Measurements from ENCODE around the gene DCUN1D3.
A peak's percentile ranks its signal among the peaks of the same experiment; 100 is the strongest.

The DCUN1D3 gene

GRCh38 chr16:20847550-20847949 is 52.6 kb downstream of the DCUN1D3 start:
- no peaks in the 10 kb centered on the region for H3K9me3 ChIP-seq
- no peak overlapping the region for H3K27ac ChIP-seq
- no peaks in the 10 kb centered on the region for H3K36me3 ChIP-seq
- H3K4me3 ChIP-seq (ENCODE audit: low read depth in 1 of 2, low read length in 1 of 2), result no peak overlapping the region
- no peak for TF ChIP-seq CTCF (IDR thresholded peaks at IDR 0.05)
- H3K27me3 ChIP-seq, result no peaks in the 10 kb centered on the region
- H3K4me1 ChIP-seq (ENCODE audit: control insufficient read depth in 1 of 2, insufficient read depth in 1 of 2, low read depth in 1 of 2, low read length in 1 of 2), result peaks cover 23 to 33% of the 10 kb centered on the region in 2 experiments

- no peak overlapping the region for H3K27ac ChIP-seq
- H3K4me3 ChIP-seq (ENCODE audit: low read depth in 1 of 2, low read length in 1 of 2), result no peak overlapping the region
- TF ChIP-seq CTCF (IDR thresholded peaks at IDR 0.05), result no peak
- no peaks in the 10 kb centered on the region for H3K9me3 ChIP-seq
- H3K27me3 ChIP-seq, result no peaks in the 10 kb centered on the region
- no peaks in the 10 kb centered on the region for H3K36me3 ChIP-seq
- peaks cover 30 to 41% of the 10 kb centered on the region in 2 experiments for H3K4me1 ChIP-seq (ENCODE audit: control insufficient read depth in 1 of 2, insufficient read depth in 1 of 2, low read depth in 1 of 2, low read length in 1 of 2)
Observed at GRCh38 chr16:20846551-20846950, 53.6 kb downstream of the DCUN1D3 start.

- peaks cover 30 to 38% of the 10 kb centered on the region in 2 experiments for H3K4me1 ChIP-seq (ENCODE audit: control insufficient read depth in 1 of 2, insufficient read depth in 1 of 2, low read depth in 1 of 2, low read length in 1 of 2)
- TF ChIP-seq CTCF (IDR thresholded peaks at IDR 0.05), result no peak
- no peak overlapping the region for H3K4me3 ChIP-seq (ENCODE audit: low read depth in 1 of 2, low read length in 1 of 2)
- H3K36me3 ChIP-seq, result no peaks in the 10 kb centered on the region
- no peaks in the 10 kb centered on the region for H3K9me3 ChIP-seq
- no peaks in the 10 kb centered on the region for H3K27me3 ChIP-seq
- H3K27ac ChIP-seq, result no peak overlapping the region
Observed at GRCh38 chr16:20846030-20846429, 54.1 kb downstream of the DCUN1D3 start.

- peaks cover 27 to 33% of the 10 kb centered on the region in 2 experiments for H3K4me1 ChIP-seq (ENCODE audit: control insufficient read depth in 1 of 2, insufficient read depth in 1 of 2, low read depth in 1 of 2, low read length in 1 of 2)
- peak overlapping the region; percentile 79 for H3K27ac ChIP-seq
- no peaks in the 10 kb centered on the region for H3K36me3 ChIP-seq
- no peaks in the 10 kb centered on the region for H3K9me3 ChIP-seq
- peak overlapping the region in 1 of 2 experiments; percentile 7 for H3K4me3 ChIP-seq (ENCODE audit: low read depth in 1 of 2, low read length in 1 of 2)
- no peak for TF ChIP-seq CTCF (IDR thresholded peaks at IDR 0.05)
- H3K27me3 ChIP-seq, result no peaks in the 10 kb centered on the region
Observed at GRCh38 chr16:20844588-20844987, 55.6 kb downstream of the DCUN1D3 start.

- Histone ChIP-seq H3K9me3 (no peaks in the 10 kb centered on the region), H3K4me1 (ENCODE audit: control insufficient read depth in 1 of 2, insufficient read depth in 1 of 2, low read depth in 1 of 2, low read length in 1 of 2) (peaks cover 22 to 28% of the 10 kb centered on the region in 2 experiments), H3K27ac (peak overlapping the region; percentile 79), H3K36me3 (no peaks in the 10 kb centered on the region), H3K27me3 (no peaks in the 10 kb centered on the region), H3K4me3 (ENCODE audit: low read depth in 1 of 2, low read length in 1 of 2) (no peak overlapping the region)
- TF ChIP-seq CTCF (IDR thresholded peaks at IDR 0.05), result no peak
Observed at GRCh38 chr16:20844054-20844453, 56.1 kb downstream of the DCUN1D3 start.

GRCh38 chr16:20839504-20839903 is 60.7 kb downstream of the DCUN1D3 start:
- no peak overlapping the region for H3K27ac ChIP-seq
- no peaks in the 10 kb centered on the region for H3K36me3 ChIP-seq
- no peaks in the 10 kb centered on the region for H3K9me3 ChIP-seq
- no peaks in the 10 kb centered on the region for H3K27me3 ChIP-seq
- no peak for TF ChIP-seq CTCF (IDR thresholded peaks at IDR 0.05)
- no peak overlapping the region for H3K4me3 ChIP-seq (ENCODE audit: low read depth in 1 of 2, low read length in 1 of 2)
- peaks cover 15 to 21% of the 10 kb centered on the region in 2 experiments for H3K4me1 ChIP-seq (ENCODE audit: control insufficient read depth in 1 of 2, insufficient read depth in 1 of 2, low read depth in 1 of 2, low read length in 1 of 2)

Data from neutrophil (primary cell).